Neural progenitor cell (in vitro differentiated cells): ENCODE results near the gene DCUN1D1.

Experiments used
- CTCF ChIP-seq: fragments of 200-600 bp; sonication (generic); IDR thresholded peaks from 2 replicates; pipeline ENCODE4 v1.5.1; 2017; ENCODE audit warnings: antibody characterized with exemption, mild to moderate bottlenecking
- EZH2phosphoT487 ChIP-seq: fragments of 200-600 bp; sonication (generic); IDR thresholded peaks from 2 replicates; pipeline ENCODE4 v1.6.1; 2017; ENCODE audit warnings: antibody characterized with exemption

- TF ChIP-seq CTCF (no peak), EZH2phosphoT487 (no peak)
Observed at GRCh38 chr3:182957226-182957625, 23.1 kb downstream of the DCUN1D1 start.
